ENCODE data around the gene PRAME. TPM values are rescaled to one million over a fixed set of nuclear protein-coding genes. Genes with fewer than 3 reads are reported as not detected.

The PRAME gene
- total RNA-seq, 1 donor from 2014 or later, result not detected

- TF ChIP-seq EZH2 (IDR thresholded peaks at IDR 0.05) (no peak), EZH2phosphoT487 (IDR thresholded peaks at IDR 0.05) (no peak), CTCF (IDR thresholded peaks at IDR 0.05) (no peak)
- Histone ChIP-seq H4K20me1 (ENCODE audit: low read depth) (peaks cover 23% of the 10 kb centered on the region), H3K9me3 (ENCODE audit: low read depth) (no peaks in the 10 kb centered on the region), H3K27me3 (peaks cover 25% of the 10 kb centered on the region), H2AFZ (replicated peaks) (peak overlapping the region; percentile 90), H3K79me2 (ENCODE audit: low read depth) (peaks cover 36% of the 10 kb centered on the region), H3K9ac (peak overlapping the region; percentile 74), H3K36me3 (peaks cover 11% of the 10 kb centered on the region), H3K27ac (no peak overlapping the region), H3F3A (ENCODE audit: low read depth) (no peaks in the 10 kb centered on the region), H3K4me3 (peak overlapping the region; percentile 94), H3K4me2 (peak overlapping the region; percentile 85), H3K4me1 (peaks cover 9% of the 10 kb centered on the region)
- H3K27me3 Mint-ChIP-seq (ENCODE audit: insufficient read depth, low read depth), result peaks cover 5% of the 10 kb centered on the region
- H3K36me3 Mint-ChIP-seq, result peaks cover 37% of the 10 kb centered on the region
- DNase-seq (ENCODE audit: low spot score), result peak; percentile 45
- peaks cover 5% of the 10 kb centered on the region for H3K9me3 Mint-ChIP-seq
- H3K4me3 Mint-ChIP-seq, result peak overlapping the region; percentile 97
- peak overlapping the region; percentile 93 for H3K27ac Mint-ChIP-seq
- peaks cover 12% of the 10 kb centered on the region for H3K4me1 Mint-ChIP-seq
Measured at GRCh38 chr22:22507743-22508273, 51.3 kb downstream of the PRAME start.

DNA sequence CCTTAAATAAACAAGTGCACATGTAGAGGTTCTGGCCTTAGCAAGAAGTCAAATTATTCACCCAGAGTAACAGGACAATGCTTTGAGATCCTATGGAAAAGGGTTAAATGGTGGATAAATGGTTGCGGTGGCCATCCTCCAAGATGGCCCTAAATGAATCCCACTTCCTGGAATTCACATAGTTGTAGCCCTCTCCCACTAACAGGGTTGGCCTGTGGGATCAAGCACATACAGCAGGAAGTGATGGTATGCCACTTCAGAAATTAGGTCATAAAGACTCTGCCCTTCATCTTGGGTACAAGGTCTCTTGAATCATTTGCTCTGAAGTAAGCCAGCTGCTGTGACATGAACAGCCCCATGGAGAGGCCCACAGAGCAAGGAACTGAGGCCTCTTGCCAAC is 52.3 kb downstream of the PRAME start:
- TF ChIP-seq CTCF (IDR thresholded peaks at IDR 0.05) (no peak), EZH2phosphoT487 (IDR thresholded peaks at IDR 0.05) (no peak), EZH2 (IDR thresholded peaks at IDR 0.05) (no peak)
- no peak for DNase-seq (ENCODE audit: low spot score)
- H4K20me1 ChIP-seq (ENCODE audit: low read depth), result peaks cover 29% of the 10 kb centered on the region
- peaks cover 38% of the 10 kb centered on the region for H3K79me2 ChIP-seq (ENCODE audit: low read depth)
- no peak overlapping the region for H3K9ac ChIP-seq
- H3K36me3 Mint-ChIP-seq, result peaks cover 44% of the 10 kb centered on the region
- no peak overlapping the region for H3K27ac Mint-ChIP-seq
- peaks cover 14% of the 10 kb centered on the region for H3K27me3 ChIP-seq
- no peaks in the 10 kb centered on the region for H3K9me3 ChIP-seq (ENCODE audit: low read depth)
- no peak overlapping the region for H3K4me2 ChIP-seq
- no peaks in the 10 kb centered on the region for H3F3A ChIP-seq (ENCODE audit: low read depth)
- peaks cover 9% of the 10 kb centered on the region for H3K4me1 ChIP-seq
- H3K4me3 Mint-ChIP-seq, result peak overlapping the region; percentile 97
- H3K9me3 Mint-ChIP-seq, result peaks cover 5% of the 10 kb centered on the region
- peaks cover 12% of the 10 kb centered on the region for H3K4me1 Mint-ChIP-seq
- no peaks in the 10 kb centered on the region for H3K27me3 Mint-ChIP-seq (ENCODE audit: insufficient read depth, low read depth)
- no peak overlapping the region for H3K27ac ChIP-seq
- no peak overlapping the region for H2AFZ ChIP-seq (replicated peaks)
- peaks cover 11% of the 10 kb centered on the region for H3K36me3 ChIP-seq
- no peak overlapping the region for H3K4me3 ChIP-seq

DNA sequence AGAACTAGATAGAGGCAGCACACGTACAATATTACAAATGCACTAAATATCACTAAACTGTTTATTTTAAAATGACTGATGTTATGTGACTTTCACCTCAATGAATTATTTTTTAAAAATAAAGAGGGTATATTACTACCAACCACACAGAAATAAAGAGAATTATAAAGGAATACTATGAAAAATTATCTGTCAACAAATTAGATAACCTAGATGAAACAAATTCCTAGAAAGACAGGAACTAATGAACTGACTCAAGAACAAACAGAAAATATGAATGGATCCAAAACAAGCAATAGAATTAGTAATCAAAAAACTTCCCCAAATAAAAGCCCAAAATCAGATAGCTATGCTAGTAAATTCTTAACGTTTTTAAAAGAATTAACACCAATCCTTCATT is 60.8 kb downstream of the PRAME start:
- H3K27ac ChIP-seq, result no peak overlapping the region
- Mint-ChIP-seq H3K4me1 (no peaks in the 10 kb centered on the region), H3K4me3 (no peak overlapping the region), H3K9me3 (no peaks in the 10 kb centered on the region), H3K27me3 (ENCODE audit: insufficient read depth, low read depth) (peaks cover 3% of the 10 kb centered on the region), H3K36me3 (peaks cover 39% of the 10 kb centered on the region), H3K27ac (no peak overlapping the region)
- no peaks in the 10 kb centered on the region for H3K4me1 ChIP-seq
- H3K36me3 ChIP-seq, result no peaks in the 10 kb centered on the region
- peaks cover 51% of the 10 kb centered on the region for H3K79me2 ChIP-seq (ENCODE audit: low read depth)
- H3F3A ChIP-seq (ENCODE audit: low read depth), result no peaks in the 10 kb centered on the region
- H3K9me3 ChIP-seq (ENCODE audit: low read depth), result no peaks in the 10 kb centered on the region
- H3K27me3 ChIP-seq, result no peaks in the 10 kb centered on the region
- H4K20me1 ChIP-seq (ENCODE audit: low read depth), result peaks cover 36% of the 10 kb centered on the region
- TF ChIP-seq CTCF (IDR thresholded peaks at IDR 0.05) (no peak), EZH2phosphoT487 (IDR thresholded peaks at IDR 0.05) (no peak), EZH2 (IDR thresholded peaks at IDR 0.05) (no peak)
- H3K4me3 ChIP-seq, result no peak overlapping the region
- no peak overlapping the region for H3K4me2 ChIP-seq
- H3K9ac ChIP-seq, result no peak overlapping the region
- no peak for DNase-seq (ENCODE audit: low spot score)
- H2AFZ ChIP-seq (replicated peaks), result no peak overlapping the region

Small RNAs within 50 kb of the gene (small RNA-seq; reads per million reads assigned to genes)
- not detected for gene IGLV2-34

Other genes with a start within 250 kb of the PRAME start
- 10.4 and 14.2 TPM in 2 replicates for gene ZNF280B, start 50.5 kb downstream of the PRAME start, total RNA-seq (ENCODE audit: low replicate concordance)
- gene ZNF280A, start 39.0 kb downstream of the PRAME start, total RNA-seq (ENCODE audit: low replicate concordance), result 2.4 and 3.7 TPM in 2 replicates
- not detected in 2 replicates for gene GGTLC2, start 85.3 kb upstream of the PRAME start, total RNA-seq (ENCODE audit: low replicate concordance)

Measured in neural progenitor cell (in vitro differentiated cells).